ENCODE results near the gene MOB1A.
"Not testable (repeated sequence)": the region's sequence is repeated elsewhere in the genome, so short reads cannot be mapped to it uniquely, and the experiment has no call there.

MOB1A gene

DNA sequence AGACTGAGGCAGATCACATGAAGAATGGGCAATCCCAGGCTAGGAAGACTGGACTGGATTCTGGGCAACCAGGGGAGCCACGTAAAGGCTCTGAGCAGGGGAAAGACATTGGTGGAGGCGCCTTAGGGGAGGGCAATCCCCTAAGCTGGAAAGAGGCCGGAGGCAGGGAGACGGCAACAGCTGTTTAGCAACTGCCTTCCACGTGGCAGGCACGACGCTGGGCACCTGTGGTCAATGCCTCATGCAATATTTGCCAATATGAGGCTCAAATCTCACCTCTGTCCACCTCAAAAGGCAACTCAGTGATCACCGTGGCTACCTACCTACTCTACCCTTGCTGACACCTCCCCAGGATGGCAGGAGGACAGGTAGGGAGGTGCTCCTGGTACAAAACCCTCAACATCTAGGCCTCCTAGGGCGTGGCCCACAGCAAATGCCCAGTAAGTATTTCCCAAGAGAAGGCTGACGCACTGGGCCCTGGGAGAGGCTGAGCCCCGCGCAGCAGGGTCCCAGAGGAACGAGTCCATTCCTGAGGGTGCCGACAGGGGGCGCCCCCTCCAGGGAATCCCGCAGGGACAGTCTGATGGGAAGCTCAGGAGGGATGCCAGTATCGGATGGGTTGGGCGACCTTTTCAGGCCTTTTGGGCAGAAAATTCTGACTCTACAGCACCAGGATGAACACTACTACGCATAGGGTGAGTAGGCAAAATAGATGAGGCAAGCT is 39.9 kb downstream of the MOB1A start:
- no peak for DNase-seq (ENCODE audit: low read depth)
- in situ Hi-C loops (cut with HindIII; ENCODE audit: low sequenced_read_pairs), result loop anchor here (10.0 kb wide), 1 partner anchor 324 kb away; no protein-coding TSS in a partner anchor
- TF ChIP-seq, protein P1, sequence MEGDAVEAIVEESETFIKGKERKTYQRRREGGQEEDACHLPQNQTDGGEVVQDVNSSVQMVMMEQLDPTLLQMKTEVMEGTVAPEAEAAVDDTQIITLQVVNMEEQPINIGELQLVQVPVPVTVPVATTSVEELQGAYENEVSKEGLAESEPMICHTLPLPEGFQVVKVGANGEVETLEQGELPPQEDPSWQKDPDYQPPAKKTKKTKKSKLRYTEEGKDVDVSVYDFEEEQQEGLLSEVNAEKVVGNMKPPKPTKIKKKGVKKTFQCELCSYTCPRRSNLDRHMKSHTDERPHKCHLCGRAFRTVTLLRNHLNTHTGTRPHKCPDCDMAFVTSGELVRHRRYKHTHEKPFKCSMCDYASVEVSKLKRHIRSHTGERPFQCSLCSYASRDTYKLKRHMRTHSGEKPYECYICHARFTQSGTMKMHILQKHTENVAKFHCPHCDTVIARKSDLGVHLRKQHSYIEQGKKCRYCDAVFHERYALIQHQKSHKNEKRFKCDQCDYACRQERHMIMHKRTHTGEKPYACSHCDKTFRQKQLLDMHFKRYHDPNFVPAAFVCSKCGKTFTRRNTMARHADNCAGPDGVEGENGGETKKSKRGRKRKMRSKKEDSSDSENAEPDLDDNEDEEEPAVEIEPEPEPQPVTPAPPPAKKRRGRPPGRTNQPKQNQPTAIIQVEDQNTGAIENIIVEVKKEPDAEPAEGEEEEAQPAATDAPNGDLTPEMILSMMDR (IDR thresholded peaks at IDR 0.05; ENCODE audit: low read depth, low read length, missing control alignments), result no peak
- no peak overlapping the region for H3K4me3 ChIP-seq (ENCODE audit: low read depth, low read length)

DNA sequence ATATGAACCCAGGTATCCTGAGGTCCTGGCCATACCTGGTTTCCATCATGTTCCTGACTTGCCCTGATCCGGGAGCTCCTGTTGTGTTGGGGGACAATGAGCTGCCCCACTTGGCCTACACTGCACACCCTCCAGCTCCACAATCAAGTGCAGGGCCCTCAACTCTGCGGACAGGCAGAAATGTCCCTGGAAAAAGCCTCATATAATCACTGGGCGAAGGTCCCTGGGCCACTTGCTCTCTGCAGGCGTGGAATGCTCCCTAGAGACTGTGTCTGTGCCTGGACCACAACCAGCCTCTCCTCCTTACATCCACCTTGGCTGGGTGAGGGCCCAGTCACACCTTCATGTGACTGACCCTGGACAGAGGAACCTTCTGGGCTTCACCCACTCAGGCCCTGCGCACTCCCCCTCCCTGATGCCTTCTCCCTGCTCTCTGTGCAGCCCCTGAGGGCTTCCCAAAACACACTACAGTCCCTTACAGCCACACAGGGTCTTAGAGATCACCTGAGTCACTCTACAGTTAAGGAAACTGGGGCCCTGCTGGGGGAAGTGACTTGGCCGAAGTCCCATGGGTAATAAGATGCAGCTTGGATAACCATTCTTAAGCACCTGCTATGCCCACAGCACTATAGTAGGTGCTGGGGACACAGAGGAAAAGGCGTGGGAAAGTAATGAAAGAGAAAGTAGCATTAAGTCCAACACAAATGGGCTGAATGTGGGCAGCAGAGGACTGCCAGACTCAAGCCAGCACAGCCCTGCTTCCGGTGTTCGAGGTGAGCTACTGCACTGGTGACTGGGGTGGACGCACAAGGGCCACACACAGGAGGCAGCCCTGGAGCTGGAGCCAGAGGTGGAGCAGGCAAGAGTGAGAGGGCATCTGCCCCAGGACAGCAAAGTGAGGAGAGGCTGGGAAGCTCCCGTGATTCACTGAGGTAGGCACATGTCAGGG is 40.8 kb downstream of the MOB1A start:
- no peak for DNase-seq (ENCODE audit: low read depth)
- TF ChIP-seq, protein P1 (IDR thresholded peaks at IDR 0.05; ENCODE audit: low read depth, low read length, missing control alignments), result no peak
- no peak overlapping the region for H3K4me3 ChIP-seq (ENCODE audit: low read depth, low read length)
- in situ Hi-C loops (cut with HindIII; ENCODE audit: low sequenced_read_pairs), result loop anchor here (10.0 kb wide), 1 partner anchor 323 kb away; no protein-coding TSS in a partner anchor

DNA sequence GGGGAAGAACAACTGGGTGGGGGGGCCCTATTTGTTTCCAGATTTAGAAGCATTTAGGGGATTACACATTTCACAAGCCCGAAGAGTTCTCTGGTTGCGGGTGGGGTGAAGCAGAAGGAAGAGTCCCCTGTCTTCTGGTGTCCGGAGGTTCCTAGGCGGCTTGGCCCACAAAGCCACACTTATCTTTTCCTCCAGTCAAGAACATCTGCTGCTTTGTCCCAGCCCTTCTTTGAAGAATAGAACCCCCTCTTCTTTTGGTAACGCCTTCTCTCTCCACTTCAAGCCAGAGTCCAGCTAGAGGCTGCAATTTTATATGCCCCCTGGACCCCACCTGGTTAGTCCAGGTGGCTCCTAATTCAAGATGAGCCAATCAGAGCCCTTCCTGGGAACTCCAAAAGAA is 46.8 kb downstream of the MOB1A start:
- in situ Hi-C loops (cut with HindIII; ENCODE audit: low sequenced_read_pairs), result loop anchor here (10.0 kb wide), 1 partner anchor 317 kb away; no protein-coding TSS in a partner anchor
- no peak for DNase-seq (ENCODE audit: low read depth)
- H3K4me3 ChIP-seq (ENCODE audit: low read depth, low read length), result no peak overlapping the region
- TF ChIP-seq, protein P1 (IDR thresholded peaks at IDR 0.05; ENCODE audit: low read depth, low read length, missing control alignments), result no peak

DNA sequence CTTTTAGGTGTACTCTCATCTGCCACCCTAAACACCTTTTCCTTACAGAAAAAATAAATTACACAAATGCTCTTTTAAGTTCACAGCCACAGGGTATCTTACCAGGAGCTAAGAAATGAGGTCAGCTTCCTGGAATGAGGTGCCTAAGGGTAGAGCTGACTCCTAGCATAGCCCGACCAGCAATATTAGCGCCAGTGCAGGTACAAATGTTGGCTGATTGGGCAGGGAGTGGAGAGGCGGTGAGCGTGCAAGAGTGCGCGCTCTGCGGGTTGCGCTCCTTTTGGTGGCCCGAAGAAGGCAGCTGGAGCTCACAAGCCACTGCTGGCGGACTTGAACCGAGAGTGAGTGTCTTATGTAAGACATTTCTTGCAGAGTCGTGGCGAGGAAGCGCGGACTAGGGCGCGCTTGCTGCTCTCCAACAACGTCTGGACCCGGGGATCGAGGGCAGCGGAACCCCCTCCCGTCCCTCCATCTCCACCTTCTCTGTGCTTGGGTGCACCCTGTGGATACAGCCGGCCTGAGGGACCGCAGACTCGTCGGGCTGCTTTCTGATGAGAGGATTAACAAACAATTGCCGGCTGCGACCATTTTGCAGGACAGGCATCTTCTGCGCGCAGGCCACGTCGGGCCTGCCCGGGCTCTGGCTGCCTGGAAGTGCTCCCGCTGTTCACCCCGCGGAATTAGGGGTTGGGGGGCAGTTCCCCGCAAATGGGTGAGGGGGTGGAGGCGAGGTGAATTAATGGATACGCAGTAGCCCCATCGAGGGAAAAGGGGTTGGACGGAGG is 48.3 kb downstream of the MOB1A start:
- H3K4me3 ChIP-seq (ENCODE audit: low read depth, low read length), result no peak overlapping the region
- TF ChIP-seq, protein P1 (IDR thresholded peaks at IDR 0.05; ENCODE audit: low read depth, low read length, missing control alignments), result no peak
- in situ Hi-C loops (cut with HindIII; ENCODE audit: low sequenced_read_pairs), result loop anchor here (10.0 kb wide), 1 partner anchor 316 kb away; no protein-coding TSS in a partner anchor
- no peak for DNase-seq (ENCODE audit: low read depth)

DNA sequence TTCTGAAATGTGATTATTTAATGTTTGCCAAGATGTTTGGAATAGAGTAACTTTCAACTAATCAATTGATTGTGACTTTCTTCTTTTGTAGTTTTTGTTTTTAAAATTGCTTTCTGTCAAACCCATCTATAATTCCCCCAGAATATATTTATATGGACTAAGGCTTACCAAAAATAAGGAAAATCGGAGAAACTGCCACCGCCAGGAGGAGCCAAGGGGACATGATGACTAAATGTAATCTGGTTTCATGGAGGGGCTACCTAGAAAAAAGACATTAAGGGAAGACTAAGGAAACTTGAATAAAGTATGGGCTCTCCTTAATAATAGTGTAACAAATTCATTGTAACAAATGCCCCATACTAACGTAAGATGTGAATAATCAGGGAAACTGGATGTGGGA is 50.5 kb downstream of the MOB1A start:
- in situ Hi-C loops (cut with HindIII; ENCODE audit: low sequenced_read_pairs), result no loop called here
- no peak for DNase-seq (ENCODE audit: low read depth)
- TF ChIP-seq, protein P1 (IDR thresholded peaks at IDR 0.05; ENCODE audit: low read depth, low read length, missing control alignments), result peak; percentile 18
- H3K4me3 ChIP-seq (ENCODE audit: low read depth, low read length), result no peak overlapping the region

GRCh38 chr2:74123955-74124354 is 54.7 kb downstream of the MOB1A start:
- in situ Hi-C loops (cut with HindIII; ENCODE audit: low sequenced_read_pairs); H3K4me3 ChIP-seq (ENCODE audit: low read depth, low read length); DNase-seq (ENCODE audit: low read depth): not testable (repeated sequence)

GRCh38 chr2:74121846-74122245 is 56.8 kb downstream of the MOB1A start:
- DNase-seq (ENCODE audit: low read depth), result not testable (repeated sequence)

More at GRCh38 chr2:74121846-74122245, 56.8 kb downstream of the MOB1A start:
- H3K4me3 ChIP-seq (ENCODE audit: low read depth, low read length); in situ Hi-C loops (cut with HindIII; ENCODE audit: low sequenced_read_pairs): not testable (repeated sequence)
